ENCODE results near the gene AP1B1.

Gene AP1B1

DNA sequence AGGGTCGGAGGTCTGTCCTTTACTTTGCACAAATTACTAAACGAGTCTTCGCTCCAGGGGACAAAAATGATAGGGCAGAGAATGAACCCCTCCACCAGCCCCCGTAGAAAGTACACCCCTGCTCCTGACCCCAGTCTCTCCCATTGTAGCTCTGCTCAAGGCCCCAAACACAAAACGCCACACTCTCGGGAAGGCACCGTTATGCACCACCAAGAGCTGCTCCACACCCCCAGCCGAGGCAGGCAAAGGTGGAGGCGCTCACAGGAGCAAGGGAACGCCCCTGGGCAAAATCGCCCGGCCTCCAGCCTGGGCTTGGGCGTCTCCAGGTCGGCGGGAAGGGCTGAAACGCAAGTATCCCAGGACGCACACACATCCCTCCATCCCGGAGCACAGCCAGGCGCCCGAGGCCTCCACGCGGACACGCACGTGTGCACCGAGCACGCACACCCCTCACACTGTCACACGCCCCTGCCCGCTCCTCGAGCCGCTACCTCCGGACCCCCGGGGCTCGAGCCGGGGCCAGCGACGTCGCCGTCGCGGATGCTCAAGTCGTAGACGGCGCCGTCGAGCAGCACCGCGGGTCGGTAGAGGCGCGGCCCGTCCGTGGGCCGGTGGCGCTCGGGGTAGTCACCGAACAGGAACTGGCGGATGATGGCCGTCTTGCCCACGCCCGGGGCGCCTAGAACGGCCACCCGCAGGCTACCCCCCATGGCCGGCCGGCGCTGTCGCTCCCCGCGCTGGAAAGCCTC lies 73.7 kb downstream of the AP1B1 start:
- DNase-seq (ENCODE audit: extremely low read depth in 1 of 2, low read depth in 1 of 2) = no peak

GRCh38 chr22:29313576-29314466 lies 74.5 kb downstream of the AP1B1 start:
- DNase-seq (ENCODE audit: extremely low read depth in 1 of 2, low read depth in 1 of 2) = no peak

DNA sequence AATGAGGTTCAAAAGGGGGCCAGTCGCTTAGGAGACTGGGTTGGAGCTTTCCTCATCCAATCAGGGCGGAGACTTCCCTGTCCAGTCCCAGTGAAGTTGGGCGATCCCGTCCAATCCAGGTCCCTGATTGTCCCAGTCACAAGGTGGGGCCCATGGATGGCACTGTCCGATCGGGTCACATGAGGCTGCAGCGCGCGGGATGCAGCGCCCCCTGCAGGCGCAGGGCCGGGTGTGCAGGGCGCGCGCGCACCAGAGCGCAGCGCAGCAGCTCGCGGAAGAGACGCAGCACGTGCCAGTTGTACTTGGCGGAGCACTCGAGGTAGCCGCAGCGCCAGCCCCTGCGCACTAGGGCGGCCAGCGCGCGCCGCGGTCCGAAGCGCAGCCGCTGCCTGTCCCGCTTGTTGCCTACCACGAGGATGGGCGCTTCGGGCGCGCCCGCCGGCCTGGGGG lies 75.2 kb downstream of the AP1B1 start:
- no peak for DNase-seq (ENCODE audit: extremely low read depth in 1 of 2, low read depth in 1 of 2)

- DNase-seq (ENCODE audit: extremely low read depth in 1 of 2, low read depth in 1 of 2) = no peak
Measured at GRCh38 chr22:29312218-29313125, 75.9 kb downstream of the AP1B1 start.

DNA sequence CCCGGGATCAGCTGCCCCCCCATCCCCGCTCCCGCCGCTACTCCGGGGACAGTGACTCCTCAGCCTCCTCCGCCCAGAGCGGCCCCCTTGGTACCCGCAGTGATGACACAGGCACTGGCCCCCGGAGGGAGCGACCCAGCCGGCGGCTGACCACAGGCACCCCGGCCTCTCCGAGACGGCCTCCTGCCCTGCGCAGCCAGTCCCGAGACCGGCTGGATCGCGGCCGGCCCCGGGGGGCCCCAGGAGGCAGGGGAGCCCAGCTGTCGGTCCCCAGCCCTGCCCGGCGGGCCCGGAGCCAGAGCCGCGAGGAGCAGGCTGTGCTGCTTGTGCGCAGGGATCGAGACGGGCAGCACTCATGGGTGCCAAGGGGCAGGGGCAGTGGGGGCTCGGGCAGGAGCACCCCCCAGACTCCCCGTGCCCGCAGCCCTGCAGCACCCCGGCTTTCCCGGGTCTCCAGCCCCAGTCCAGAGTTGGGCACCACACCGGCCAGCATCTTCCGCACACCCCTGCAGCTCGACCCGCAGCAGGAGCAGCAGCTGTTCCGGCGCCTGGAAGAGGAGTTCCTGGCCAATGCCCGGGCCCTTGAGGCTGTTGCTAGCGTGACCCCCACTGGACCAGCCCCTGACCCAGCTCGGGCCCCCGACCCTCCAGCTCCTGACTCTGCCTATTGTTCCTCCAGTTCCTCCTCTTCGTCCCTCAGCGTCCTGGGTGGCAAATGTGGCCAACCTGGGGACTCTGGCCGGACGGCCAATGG lies 76.7 kb downstream of the AP1B1 start:
- no peak for DNase-seq (ENCODE audit: extremely low read depth in 1 of 2, low read depth in 1 of 2)

- DNase-seq (ENCODE audit: extremely low read depth in 1 of 2, low read depth in 1 of 2) = peak in 1 of 2 donors; percentile 22
Measured at GRCh38 chr22:29310863-29311339, 77.5 kb downstream of the AP1B1 start.

DNA sequence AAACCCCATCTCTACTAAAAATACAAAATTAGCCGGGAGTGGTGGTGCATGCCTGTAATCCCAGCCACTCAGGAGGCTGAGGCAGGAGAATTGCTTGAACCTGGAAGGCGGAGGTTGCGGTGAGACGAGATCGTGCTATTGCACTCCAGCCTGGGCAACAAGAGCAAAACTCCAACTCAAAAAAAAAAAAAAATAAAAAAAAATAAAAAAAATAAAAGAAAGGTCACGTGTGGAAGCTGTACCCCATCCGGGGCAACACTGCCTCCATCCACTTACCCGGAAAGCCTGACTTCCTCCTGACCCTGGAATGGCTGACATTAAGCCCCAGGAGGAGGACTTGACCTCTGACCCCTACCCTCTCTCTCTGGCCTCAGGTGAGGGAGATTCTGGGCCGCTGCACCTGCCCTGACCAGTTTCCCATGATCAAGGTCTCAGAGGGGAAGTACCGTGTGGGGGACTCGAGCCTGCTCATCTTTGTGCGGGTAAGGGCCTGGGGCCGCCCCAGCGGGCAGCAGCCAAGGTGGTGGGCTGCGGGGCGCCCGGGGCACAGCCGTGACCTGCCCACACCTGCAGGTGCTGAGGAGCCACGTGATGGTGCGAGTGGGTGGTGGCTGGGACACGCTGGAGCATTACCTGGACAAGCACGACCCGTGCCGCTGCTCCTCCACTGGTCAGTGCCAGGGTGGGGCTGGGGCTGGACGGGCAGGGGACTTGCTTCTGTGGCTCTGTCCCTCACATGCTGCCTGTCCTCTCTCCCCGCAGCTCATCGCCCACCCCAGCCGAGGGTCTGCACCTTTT lies 78.1 kb downstream of the AP1B1 start:
- no peak for DNase-seq (ENCODE audit: extremely low read depth in 1 of 2, low read depth in 1 of 2)

- no peak for DNase-seq (ENCODE audit: extremely low read depth in 1 of 2, low read depth in 1 of 2)
Measured at GRCh38 chr22:29309332-29310064, 78.9 kb downstream of the AP1B1 start.

DNA sequence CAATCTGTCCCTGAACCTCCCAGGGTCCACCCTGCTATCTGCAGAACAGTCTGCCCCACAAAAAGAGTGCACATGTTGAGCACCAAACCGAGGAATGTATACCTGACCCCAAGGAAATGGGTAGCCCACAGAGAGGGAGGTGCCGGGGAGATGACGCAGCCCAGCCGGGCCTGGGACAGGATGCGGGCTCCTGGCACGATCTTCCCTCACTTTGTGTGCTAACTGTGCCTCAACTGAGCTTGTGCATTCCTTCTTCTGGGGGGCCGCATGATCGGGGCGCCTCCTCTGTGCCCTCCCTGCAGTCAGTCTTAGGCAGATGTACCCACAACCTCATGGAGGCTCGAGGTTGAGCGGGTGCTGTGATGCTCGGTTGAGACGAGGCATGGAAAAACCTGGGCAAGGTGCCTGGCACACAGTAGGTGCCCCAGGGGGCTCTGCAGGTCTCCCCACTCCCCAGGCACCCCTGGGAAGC lies 79.5 kb downstream of the AP1B1 start:
- DNase-seq (ENCODE audit: extremely low read depth in 1 of 2, low read depth in 1 of 2) = no peak

- no peak for DNase-seq (ENCODE audit: extremely low read depth in 1 of 2, low read depth in 1 of 2)
Measured at GRCh38 chr22:29308148-29308790, 80.1 kb downstream of the AP1B1 start.

DNA sequence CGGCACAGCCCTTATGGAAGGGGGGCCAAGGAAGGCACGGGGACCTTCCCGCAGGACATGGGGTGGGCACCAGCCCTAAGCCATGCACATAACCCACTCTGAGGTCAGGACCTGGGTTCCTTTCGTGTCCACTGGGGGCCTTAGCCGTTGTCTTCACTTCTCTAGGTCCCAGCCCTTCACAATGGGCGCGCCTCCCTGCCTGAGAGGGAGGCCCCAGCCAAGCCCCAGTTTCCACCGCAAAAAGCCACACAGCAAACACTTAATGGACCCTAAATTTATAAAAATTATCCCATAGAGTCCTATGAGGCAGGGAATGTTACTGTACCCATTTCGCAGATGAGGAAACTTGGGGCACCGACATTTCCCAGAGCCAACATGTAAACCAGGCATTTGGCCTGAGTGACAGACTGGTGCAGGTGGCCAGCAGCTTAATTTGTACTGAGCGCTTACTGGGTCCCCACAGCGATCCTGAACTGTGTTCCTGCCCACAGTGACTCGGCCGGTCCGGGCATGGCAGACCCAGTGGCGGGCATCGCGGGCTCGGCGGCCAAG lies 80.7 kb downstream of the AP1B1 start:
- DNase-seq (ENCODE audit: extremely low read depth in 1 of 2, low read depth in 1 of 2) = no peak

DNA sequence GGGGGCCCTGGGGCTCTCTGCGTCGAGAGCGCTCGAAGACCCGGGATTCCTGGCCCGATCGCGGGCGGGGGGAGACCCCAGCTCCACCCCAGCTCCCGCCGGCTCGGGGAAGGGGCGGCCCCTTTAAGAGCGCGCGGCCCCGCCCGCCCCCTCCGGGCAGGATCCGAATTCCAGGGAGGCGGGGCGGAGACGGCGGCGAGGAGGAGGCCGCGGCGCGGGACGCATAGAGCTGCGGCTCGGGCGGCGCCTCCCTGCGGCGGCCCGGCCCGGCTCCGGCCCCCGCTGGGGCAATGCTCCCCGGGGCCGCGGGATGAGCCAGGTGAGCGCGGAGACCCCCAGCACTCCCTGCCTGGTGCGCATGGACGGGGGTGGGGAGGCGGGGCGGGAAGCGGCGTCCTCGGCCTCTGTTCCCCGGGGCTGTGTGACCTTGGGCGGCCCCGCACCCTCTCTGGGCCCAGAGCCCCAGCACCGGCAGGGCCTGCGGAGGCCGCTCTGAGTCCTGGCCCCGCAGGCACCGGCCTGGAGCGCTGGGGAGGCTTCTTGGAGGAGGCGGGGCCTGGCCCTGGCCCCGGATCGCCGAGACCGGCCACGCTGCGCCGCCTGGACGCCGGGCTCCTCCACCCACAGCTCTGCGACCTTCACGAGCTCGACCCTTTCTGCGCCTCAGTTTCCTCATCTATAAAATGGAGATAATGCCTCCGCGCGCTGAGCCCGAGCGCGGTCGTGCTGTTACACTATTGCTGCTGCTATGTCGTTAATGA lies 81.4 kb downstream of the AP1B1 start:
- no peak for DNase-seq (ENCODE audit: extremely low read depth in 1 of 2, low read depth in 1 of 2)

GRCh38 chr22:29306175-29306834 lies 82.1 kb downstream of the AP1B1 start, which contains the start of gene GAS2L1:
GAS2L1 (plus strand) TSS chr22:29306650; CDS start chr22:29308106, 1,456 bp downstream.
- no peak for DNase-seq (ENCODE audit: extremely low read depth in 1 of 2, low read depth in 1 of 2)

DNA sequence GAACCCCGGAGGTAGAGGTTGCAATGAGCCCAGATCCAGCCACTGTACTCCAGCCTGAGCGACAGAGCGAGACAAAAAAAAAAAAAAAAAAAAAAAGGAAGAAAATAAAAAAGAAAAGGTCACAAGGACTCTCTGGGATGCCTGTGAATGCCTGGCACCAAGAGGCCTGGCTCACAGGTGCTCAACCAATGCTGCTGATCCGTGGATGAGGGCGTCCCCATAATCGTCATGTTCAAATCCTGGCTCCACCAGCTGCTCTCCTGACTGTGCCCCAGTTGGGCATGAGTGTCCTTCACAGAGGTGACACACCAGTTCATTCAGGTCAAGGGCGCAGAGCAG lies 82.6 kb downstream of the AP1B1 start:
- DNase-seq (ENCODE audit: extremely low read depth in 1 of 2, low read depth in 1 of 2) = no peak

GRCh38 chr22:29302681-29303465 lies 85.5 kb downstream of the AP1B1 start:
- DNase-seq (ENCODE audit: extremely low read depth in 1 of 2, low read depth in 1 of 2) = no peak

GRCh38 chr22:29302402-29302680 lies 86.0 kb downstream of the AP1B1 start:
- DNase-seq (ENCODE audit: extremely low read depth in 1 of 2, low read depth in 1 of 2) = no peak
